ENCODE results near the gene PHF23. TPM values are rescaled to one million over a fixed set of nuclear protein-coding genes. Genes with fewer than 3 reads are reported as not detected.
A peak's percentile ranks its signal among the peaks of the same experiment; 100 is the strongest.

PHF23 gene
- total and polyA plus RNA-seq, 9 of the 15 experiments (the other 6 are each of a cell fraction or from before 2014, with no cell fraction given), result 7.4 to 87.5 (median 33.7) TPM

GRCh38 chr17:7213895-7214299, 25.4 kb downstream of the PHF23 start (continued):
- TF ChIP-seq, protein P1, sequence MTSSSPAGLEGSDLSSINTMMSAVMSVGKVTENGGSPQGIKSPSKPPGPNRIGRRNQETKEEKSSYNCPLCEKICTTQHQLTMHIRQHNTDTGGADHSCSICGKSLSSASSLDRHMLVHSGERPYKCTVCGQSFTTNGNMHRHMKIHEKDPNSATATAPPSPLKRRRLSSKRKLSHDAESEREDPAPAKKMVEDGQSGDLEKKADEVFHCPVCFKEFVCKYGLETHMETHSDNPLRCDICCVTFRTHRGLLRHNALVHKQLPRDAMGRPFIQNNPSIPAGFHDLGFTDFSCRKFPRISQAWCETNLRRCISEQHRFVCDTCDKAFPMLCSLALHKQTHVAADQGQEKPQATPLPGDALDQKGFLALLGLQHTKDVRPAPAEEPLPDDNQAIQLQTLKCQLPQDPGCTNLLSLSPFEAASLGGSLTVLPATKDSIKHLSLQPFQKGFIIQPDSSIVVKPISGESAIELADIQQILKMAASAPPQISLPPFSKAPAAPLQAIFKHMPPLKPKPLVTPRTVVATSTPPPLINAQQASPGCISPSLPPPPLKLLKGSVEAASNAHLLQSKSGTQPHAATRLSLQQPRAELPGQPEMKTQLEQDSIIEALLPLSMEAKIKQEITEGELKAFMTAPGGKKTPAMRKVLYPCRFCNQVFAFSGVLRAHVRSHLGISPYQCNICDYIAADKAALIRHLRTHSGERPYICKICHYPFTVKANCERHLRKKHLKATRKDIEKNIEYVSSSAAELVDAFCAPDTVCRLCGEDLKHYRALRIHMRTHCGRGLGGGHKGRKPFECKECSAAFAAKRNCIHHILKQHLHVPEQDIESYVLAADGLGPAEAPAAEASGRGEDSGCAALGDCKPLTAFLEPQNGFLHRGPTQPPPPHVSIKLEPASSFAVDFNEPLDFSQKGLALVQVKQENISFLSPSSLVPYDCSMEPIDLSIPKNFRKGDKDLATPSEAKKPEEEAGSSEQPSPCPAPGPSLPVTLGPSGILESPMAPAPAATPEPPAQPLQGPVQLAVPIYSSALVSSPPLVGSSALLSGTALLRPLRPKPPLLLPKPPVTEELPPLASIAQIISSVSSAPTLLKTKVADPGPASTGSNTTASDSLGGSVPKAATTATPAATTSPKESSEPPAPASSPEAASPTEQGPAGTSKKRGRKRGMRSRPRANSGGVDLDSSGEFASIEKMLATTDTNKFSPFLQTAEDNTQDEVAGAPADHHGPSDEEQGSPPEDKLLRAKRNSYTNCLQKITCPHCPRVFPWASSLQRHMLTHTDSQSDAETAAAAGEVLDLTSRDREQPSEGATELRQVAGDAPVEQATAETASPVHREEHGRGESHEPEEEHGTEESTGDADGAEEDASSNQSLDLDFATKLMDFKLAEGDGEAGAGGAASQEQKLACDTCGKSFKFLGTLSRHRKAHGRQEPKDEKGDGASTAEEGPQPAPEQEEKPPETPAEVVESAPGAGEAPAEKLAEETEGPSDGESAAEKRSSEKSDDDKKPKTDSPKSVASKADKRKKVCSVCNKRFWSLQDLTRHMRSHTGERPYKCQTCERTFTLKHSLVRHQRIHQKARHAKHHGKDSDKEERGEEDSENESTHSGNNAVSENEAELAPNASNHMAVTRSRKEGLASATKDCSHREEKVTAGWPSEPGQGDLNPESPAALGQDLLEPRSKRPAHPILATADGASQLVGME (CRISPR knock-in tag; IDR thresholded peaks at IDR 0.05), result peak; percentile 86; the same call in 1 of the 2 replicates
- TF ChIP-seq KLF16 (IDR thresholded peaks at IDR 0.05), result 0 out of 2 replicates have a peak, but pooled peaks have one; percentile 5
- TF ChIP-seq, protein P2, sequence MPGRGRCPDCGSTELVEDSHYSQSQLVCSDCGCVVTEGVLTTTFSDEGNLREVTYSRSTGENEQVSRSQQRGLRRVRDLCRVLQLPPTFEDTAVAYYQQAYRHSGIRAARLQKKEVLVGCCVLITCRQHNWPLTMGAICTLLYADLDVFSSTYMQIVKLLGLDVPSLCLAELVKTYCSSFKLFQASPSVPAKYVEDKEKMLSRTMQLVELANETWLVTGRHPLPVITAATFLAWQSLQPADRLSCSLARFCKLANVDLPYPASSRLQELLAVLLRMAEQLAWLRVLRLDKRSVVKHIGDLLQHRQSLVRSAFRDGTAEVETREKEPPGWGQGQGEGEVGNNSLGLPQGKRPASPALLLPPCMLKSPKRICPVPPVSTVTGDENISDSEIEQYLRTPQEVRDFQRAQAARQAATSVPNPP (IDR thresholded peaks at IDR 0.05; ENCODE audit: borderline replicate concordance, insufficient read depth, insufficient read length), result no peak
- TF ChIP-seq RAD21 (CRISPR knock-in tag; conservative IDR thresholded peaks at IDR 0.05 in 1 of 2, IDR thresholded peaks at IDR 0.05 in 1 of 2), result peak in 1 of 2 experiments; percentile 29; a peak in 1 of 4 replicates
- no peak for TF ChIP-seq NR2C1 (IDR thresholded peaks at IDR 0.05)
- TF ChIP-seq NR2C1 (tag; IDR thresholded peaks at IDR 0.05), result no peak
- peak in 1 of 2 experiments; percentile 98; a peak in 2 of 4 replicates for TF ChIP-seq CSDE1 (IDR thresholded peaks at IDR 0.05)
- TF ChIP-seq, protein P3, sequence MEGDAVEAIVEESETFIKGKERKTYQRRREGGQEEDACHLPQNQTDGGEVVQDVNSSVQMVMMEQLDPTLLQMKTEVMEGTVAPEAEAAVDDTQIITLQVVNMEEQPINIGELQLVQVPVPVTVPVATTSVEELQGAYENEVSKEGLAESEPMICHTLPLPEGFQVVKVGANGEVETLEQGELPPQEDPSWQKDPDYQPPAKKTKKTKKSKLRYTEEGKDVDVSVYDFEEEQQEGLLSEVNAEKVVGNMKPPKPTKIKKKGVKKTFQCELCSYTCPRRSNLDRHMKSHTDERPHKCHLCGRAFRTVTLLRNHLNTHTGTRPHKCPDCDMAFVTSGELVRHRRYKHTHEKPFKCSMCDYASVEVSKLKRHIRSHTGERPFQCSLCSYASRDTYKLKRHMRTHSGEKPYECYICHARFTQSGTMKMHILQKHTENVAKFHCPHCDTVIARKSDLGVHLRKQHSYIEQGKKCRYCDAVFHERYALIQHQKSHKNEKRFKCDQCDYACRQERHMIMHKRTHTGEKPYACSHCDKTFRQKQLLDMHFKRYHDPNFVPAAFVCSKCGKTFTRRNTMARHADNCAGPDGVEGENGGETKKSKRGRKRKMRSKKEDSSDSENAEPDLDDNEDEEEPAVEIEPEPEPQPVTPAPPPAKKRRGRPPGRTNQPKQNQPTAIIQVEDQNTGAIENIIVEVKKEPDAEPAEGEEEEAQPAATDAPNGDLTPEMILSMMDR (IDR thresholded peaks at IDR 0.05 in 2 of 3, conservative IDR thresholded peaks at IDR 0.05 in 1 of 3; ENCODE audit: insufficient read depth in 2 of 3, low read depth in 1 of 3, low read length in 3 of 3), result peak; percentile 47 to 60 (median 49); a peak in 5 of 6 replicates
- TF ChIP-seq MLLT1 (IDR thresholded peaks at IDR 0.05), result no peak
- TF ChIP-seq MYNN (IDR thresholded peaks at IDR 0.05), result peak; percentile 99
- TF ChIP-seq MYNN (CRISPR knock-in tag; IDR thresholded peaks at IDR 0.05), result peak; percentile 82; the same call in 1 of the 2 replicates
- TF ChIP-seq, protein P4, sequence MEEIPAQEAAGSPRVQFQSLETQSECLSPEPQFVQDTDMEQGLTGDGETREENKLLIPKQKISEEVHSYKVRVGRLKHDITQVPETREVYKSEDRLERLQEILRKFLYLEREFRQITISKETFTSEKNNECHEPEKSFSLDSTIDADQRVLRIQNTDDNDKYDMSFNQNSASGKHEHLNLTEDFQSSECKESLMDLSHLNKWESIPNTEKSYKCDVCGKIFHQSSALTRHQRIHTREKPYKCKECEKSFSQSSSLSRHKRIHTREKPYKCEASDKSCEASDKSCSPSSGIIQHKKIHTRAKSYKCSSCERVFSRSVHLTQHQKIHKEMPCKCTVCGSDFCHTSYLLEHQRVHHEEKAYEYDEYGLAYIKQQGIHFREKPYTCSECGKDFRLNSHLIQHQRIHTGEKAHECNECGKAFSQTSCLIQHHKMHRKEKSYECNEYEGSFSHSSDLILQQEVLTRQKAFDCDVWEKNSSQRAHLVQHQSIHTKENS (CRISPR knock-in tag; IDR thresholded peaks at IDR 0.05), result no peak
- peak; percentile 59; the same call in 1 of the 2 replicates for TF ChIP-seq FOXJ3 (CRISPR knock-in tag; IDR thresholded peaks at IDR 0.05)
- TF ChIP-seq ZNF408 (CRISPR knock-in tag; IDR thresholded peaks at IDR 0.05; ENCODE audit: low read depth), result no peak
- TF ChIP-seq, protein P5, sequence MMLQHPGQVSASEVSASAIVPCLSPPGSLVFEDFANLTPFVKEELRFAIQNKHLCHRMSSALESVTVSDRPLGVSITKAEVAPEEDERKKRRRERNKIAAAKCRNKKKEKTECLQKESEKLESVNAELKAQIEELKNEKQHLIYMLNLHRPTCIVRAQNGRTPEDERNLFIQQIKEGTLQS (IDR thresholded peaks at IDR 0.05), result peak; percentile 17; the same call in 1 of the 2 replicates
- TF ChIP-seq, protein P5 (CRISPR knock-in tag; conservative IDR thresholded peaks at IDR 0.05), result no peak

Measured in K562 (cell line).